Gastrocnemius medialis (tissue), 4 donors: ENCODE results near the gene CENPP.

Experiments used
- POLR2A ChIP-seq, 2 donors: fragments of 450-650 bp; IDR thresholded peaks; one replicate each; pipeline ENCODE4 v1.6.1; 2017; ENCODE audit warnings: antibody characterized with exemption in 2 of 2, mild to moderate bottlenecking in 2 of 2, moderate library complexity in 2 of 2
- TF ChIP-seq, protein P1 (sequence below), 5 experiments: fragments of 450-650 bp in 3 of 5; fragments of 200-600 bp in 2 of 5; sonication (generic) in 2 of 5; IDR thresholded peaks in 4 of 5; conservative IDR thresholded peaks in 1 of 5; 1 replicate in 4 of 5; 2 replicates in 1 of 5; pipeline ENCODE4 v1.5.1; 2016 to 2019; ENCODE audit warnings: antibody characterized with exemption in 5 of 5, mild to moderate bottlenecking in 3 of 5, moderate library complexity in 3 of 5

DNA sequence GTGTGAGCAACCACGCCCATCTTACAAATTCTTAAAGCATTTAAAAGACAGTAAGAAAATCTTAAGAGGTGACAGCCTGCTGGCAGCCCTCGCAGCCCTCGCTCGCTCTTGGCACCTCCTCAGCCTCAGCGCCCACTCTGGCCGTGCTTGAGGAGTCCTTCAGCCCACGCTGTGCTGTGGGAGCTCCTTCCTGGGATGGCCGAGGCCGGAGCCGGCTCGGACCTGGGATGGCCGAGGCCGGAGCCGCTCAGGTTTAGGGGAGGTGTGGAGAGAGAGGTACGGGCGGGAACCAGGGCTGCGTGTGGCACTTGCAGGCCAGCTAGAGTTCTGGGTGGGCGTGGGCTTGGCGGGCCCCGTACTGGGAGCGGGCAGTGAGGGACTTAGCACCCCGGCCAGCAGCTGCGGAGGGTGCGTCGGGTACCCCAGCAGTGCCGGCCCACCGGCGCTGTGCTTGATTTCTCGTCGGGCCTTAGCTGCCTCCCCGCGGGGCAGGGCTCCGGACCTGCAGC, 219.3 kb downstream of the CENPP start:
- TF ChIP-seq, protein P1, sequence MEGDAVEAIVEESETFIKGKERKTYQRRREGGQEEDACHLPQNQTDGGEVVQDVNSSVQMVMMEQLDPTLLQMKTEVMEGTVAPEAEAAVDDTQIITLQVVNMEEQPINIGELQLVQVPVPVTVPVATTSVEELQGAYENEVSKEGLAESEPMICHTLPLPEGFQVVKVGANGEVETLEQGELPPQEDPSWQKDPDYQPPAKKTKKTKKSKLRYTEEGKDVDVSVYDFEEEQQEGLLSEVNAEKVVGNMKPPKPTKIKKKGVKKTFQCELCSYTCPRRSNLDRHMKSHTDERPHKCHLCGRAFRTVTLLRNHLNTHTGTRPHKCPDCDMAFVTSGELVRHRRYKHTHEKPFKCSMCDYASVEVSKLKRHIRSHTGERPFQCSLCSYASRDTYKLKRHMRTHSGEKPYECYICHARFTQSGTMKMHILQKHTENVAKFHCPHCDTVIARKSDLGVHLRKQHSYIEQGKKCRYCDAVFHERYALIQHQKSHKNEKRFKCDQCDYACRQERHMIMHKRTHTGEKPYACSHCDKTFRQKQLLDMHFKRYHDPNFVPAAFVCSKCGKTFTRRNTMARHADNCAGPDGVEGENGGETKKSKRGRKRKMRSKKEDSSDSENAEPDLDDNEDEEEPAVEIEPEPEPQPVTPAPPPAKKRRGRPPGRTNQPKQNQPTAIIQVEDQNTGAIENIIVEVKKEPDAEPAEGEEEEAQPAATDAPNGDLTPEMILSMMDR (IDR thresholded peaks at IDR 0.05 in 4 of 5, conservative IDR thresholded peaks at IDR 0.05 in 1 of 5): no peak
- TF ChIP-seq POLR2A (IDR thresholded peaks at IDR 0.05): no peak
